ENCODE measurements around the gene CDX1.

Gene CDX1

GRCh38 chr5:150146862-150147601, 19.5 kb upstream of the CDX1 start:
- DNase-seq = no peak

- no peak for DNase-seq
Observed at GRCh38 chr5:150147670-150148069, 18.9 kb upstream of the CDX1 start.

GRCh38 chr5:150148117-150148927, 18.3 kb upstream of the CDX1 start:
- DNase-seq = no peak

GRCh38 chr5:150149618-150150017, 17.0 kb upstream of the CDX1 start:
- DNase-seq = no peak

GRCh38 chr5:150152636-150153462, 13.7 kb upstream of the CDX1 start:
- DNase-seq = no peak

GRCh38 chr5:150153483-150153882, 13.1 kb upstream of the CDX1 start:
- no peak for DNase-seq

GRCh38 chr5:150153957-150154617, 12.5 kb upstream of the CDX1 start:
- DNase-seq = no peak

- no peak for DNase-seq
Observed at GRCh38 chr5:150154618-150155128, 11.9 kb upstream of the CDX1 start.

- DNase-seq = peak; percentile 93
Observed at GRCh38 chr5:150155258-150156026, 11.1 kb upstream of the CDX1 start, which contains the start of gene PDGFRB. PDGFRB (minus strand) TSS chr5:150155845; CDS start chr5:150137047, 18,798 bp downstream.

GRCh38 chr5:150156027-150156368, 10.6 kb upstream of the CDX1 start:
- no peak for DNase-seq

- no peak for DNase-seq
Observed at GRCh38 chr5:150156540-150156939, 10.0 kb upstream of the CDX1 start.

- DNase-seq = no peak
Observed at GRCh38 chr5:150157168-150157567, 9.4 kb upstream of the CDX1 start.

GRCh38 chr5:150158170-150158949, 8.2 kb upstream of the CDX1 start:
- no peak for DNase-seq

GRCh38 chr5:150159031-150159430, 7.5 kb upstream of the CDX1 start:
- DNase-seq = no peak

- no peak for DNase-seq
Observed at GRCh38 chr5:150159741-150160179, 6.8 kb upstream of the CDX1 start.

GRCh38 chr5:150160448-150161081, 6.0 kb upstream of the CDX1 start:
- no peak for DNase-seq

- peak; percentile 89 for DNase-seq
Observed at GRCh38 chr5:150161242-150162141, 5.1 kb upstream of the CDX1 start.

- DNase-seq = no peak
Observed at GRCh38 chr5:150162142-150162513, 4.5 kb upstream of the CDX1 start.

GRCh38 chr5:150163035-150163434, 3.5 kb upstream of the CDX1 start:
- DNase-seq = no peak
